Kidney (tissue), 14 donors: ENCODE measurements around the gene DCHS2. TPM values are rescaled to one million over a fixed set of nuclear protein-coding genes. Genes with fewer than 3 reads are reported as not detected.
A peak's percentile ranks its signal among the peaks of the same experiment; 100 is the strongest.

Experiments used
- DNase-seq, 5 donors: peaks; one replicate each; pipeline ENCODE4 v3.0.0-alpha.2; 2013 to 2020
- FAIRE-seq: peaks from 2 replicates; lab custom pipeline; 2012; peaks lifted over from hg19 to GRCh38; lab: Jason Lieb, UNC
- H3K27ac ChIP-seq, 2 donors: one replicate each; pipeline ENCODE4 v1.7.0; 2013; ENCODE audit warnings: low read depth in 2 of 2, low read length in 2 of 2, inconsistent platforms in 1 of 2
- H3K27me3 ChIP-seq: one replicate; pipeline ENCODE4 v1.7.1; 2013; ENCODE audit warnings: low read length, inconsistent platforms; ENCODE audit not compliant: control insufficient read depth, insufficient read depth
- H3K36me3 ChIP-seq, 3 donors: one replicate each; pipeline versions ENCODE4 v1.7.0 to v1.7.1; 2013; ENCODE audit warnings: low read length in 3 of 3, control low read depth in 1 of 3, inconsistent platforms in 1 of 3; ENCODE audit not compliant: insufficient read depth in 3 of 3, control insufficient read depth in 2 of 3
- H3K4me1 ChIP-seq, 3 donors: one replicate each; pipeline versions ENCODE4 v1.7.0 to v1.7.1; 2013; ENCODE audit warnings: low read length in 3 of 3, inconsistent platforms in 1 of 3, low read depth in 1 of 3; ENCODE audit not compliant: control insufficient read depth in 2 of 3, insufficient read depth in 2 of 3
- H3K4me3 ChIP-seq, 3 donors: one replicate each; pipeline versions ENCODE4 v1.7.0 to v1.8.1; 2013; ENCODE audit warnings: low read length in 3 of 3, control low read depth in 1 of 3, inconsistent platforms in 1 of 3
- H3K9ac ChIP-seq, 3 donors: one replicate each; pipeline versions ENCODE4 v1.7.0 to v1.7.1; 2013; ENCODE audit warnings: low read length in 3 of 3, control low read depth in 1 of 3, inconsistent platforms in 1 of 3
- H3K9me3 ChIP-seq, 3 donors: one replicate each; pipeline versions ENCODE4 v1.7.0 to v1.7.1; 2013; ENCODE audit warnings: low read length in 3 of 3, control low read depth in 1 of 3, inconsistent platforms in 1 of 3; ENCODE audit not compliant: control insufficient read depth in 2 of 3, insufficient read depth in 1 of 3
- CTCF ChIP-seq: IDR thresholded peaks from 3 replicates; pipeline ENCODE4 v1.5.1; 2012; ENCODE audit warnings: mild to moderate bottlenecking, moderate library complexity, borderline replicate concordance; ENCODE audit not compliant: insufficient read depth; ENCODE audit errors: extremely low read depth
- intact Hi-C: fragments of 100-400 bp; cut with DNase I; formaldehyde crosslinking; loops from one replicate; pipeline ENCODE4 v1.11.1; 2022
- polyA plus RNA-seq: library from polyadenylated mRNA; stranded (reverse); fragments of 350-450 nt; fragmentation: Illumina TruSeq; extraction: RNeasy Lipid Tissue Mini Kit (QIAGEN cat#74804); gene quantifications from one replicate; pipeline ENCODE4 v1.2.3, GENCODE V29; 2014; ENCODE audit warnings: low read depth, low replicate concordance; ENCODE audit not compliant: insufficient read depth
- total RNA-seq: library from RNA; stranded (reverse); fragmentation: NEBNext Ultra II Directional; extraction: Animal tissue kit (Norgen Biotek cat#: 25700); gene quantifications from one replicate; pipeline ENCODE4 v1.2.1, GENCODE V29; 2021
- donor health status: control.
- donor health status: control.
- donor health status: control.
- donor health status: control.
- donor health status: control.
- donor health status: DM: yes; HTN: yes; CAD: no.
- donor health status: Normal renal cell carcinoma (clear cell type).

DCHS2 gene
- total and polyA plus RNA-seq, 2 donors from 2014 or later: 0.47 TPM; not detected in 1

GRCh38 chr4:154406018-154406795 is 85.4 kb downstream of the DCHS2 start:
- Histone ChIP-seq H3K9me3 (no peaks in the 10 kb centered on the region), H3K27ac (no peak overlapping the region), H3K4me1 (peaks cover 0 to 8% (median 0%) of the 10 kb centered on the region in 3 donors), H3K27me3 (no peaks in the 10 kb centered on the region), H3K9ac (no peak overlapping the region), H3K36me3 (no peaks in the 10 kb centered on the region), H3K4me3 (no peak overlapping the region)
- DNase-seq (peak in 3 of 5 donors; percentile 46 to 90 (median 87)), FAIRE-seq (no peak)
- TF ChIP-seq CTCF: no peak
- intact Hi-C loops: no loop called here

- no peaks in the 10 kb centered on the region for H3K9me3 ChIP-seq
- no peaks in the 10 kb centered on the region for H3K4me1 ChIP-seq
- peak overlapping the region in 1 of 3 donors; percentile 71 for H3K9ac ChIP-seq
- H3K27ac ChIP-seq: peak overlapping the region in 1 of 2 donors; percentile 60
- H3K36me3 ChIP-seq: no peaks in the 10 kb centered on the region
- intact Hi-C loops: loop anchor here (5.0 kb wide), 1 partner anchor 108 kb away; no protein-coding TSS in a partner anchor
- H3K27me3 ChIP-seq: no peaks in the 10 kb centered on the region
- peak overlapping the region; percentile 32 to 71 (median 56) for H3K4me3 ChIP-seq
- peak in 3 of 5 donors; percentile 19 to 87 (median 76) for DNase-seq
- FAIRE-seq: peak; percentile 88
- peak; percentile 47 for TF ChIP-seq CTCF
Observed at GRCh38 chr4:154399259-154399974, 92.2 kb downstream of the DCHS2 start.

DNA sequence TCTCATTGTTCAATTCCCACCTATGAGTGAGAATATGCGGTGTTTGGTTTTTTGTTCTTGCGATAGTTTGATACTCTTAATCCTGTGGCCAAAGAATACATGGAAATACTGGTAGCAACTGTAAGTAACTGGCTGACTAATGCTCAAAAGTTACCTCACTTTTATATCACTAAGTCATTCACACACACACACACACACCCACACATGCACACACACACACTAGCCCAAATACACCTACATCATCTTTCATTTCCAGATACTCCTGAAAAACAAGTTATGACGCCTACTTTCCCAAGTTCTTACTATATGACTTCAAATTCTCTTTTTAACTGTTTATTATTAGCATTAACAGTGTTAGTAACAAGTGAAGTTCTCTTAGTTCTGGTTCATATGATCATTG is 101.3 kb downstream of the DCHS2 start:
- no peak overlapping the region for H3K9ac ChIP-seq
- no peak overlapping the region for H3K4me3 ChIP-seq
- TF ChIP-seq CTCF: no peak
- FAIRE-seq (no peak), DNase-seq (no peak)
- no peaks in the 10 kb centered on the region for H3K36me3 ChIP-seq
- intact Hi-C loops: no loop called here
- no peaks in the 10 kb centered on the region for H3K27me3 ChIP-seq
- H3K4me1 ChIP-seq: no peaks in the 10 kb centered on the region
- no peaks in the 10 kb centered on the region for H3K9me3 ChIP-seq
- no peak overlapping the region for H3K27ac ChIP-seq
